SJCRH30 (cell line): Measurements from ENCODE around the gene SLC5A8. TPM values are rescaled to one million over a fixed set of nuclear protein-coding genes. Genes with fewer than 3 reads are reported as not detected.

Experiments used
- DNase-seq, 2 experiments: peaks; one replicate each; pipeline ENCODE4 v3.0.0-alpha.2; 2015 to 2020
- H3K27ac ChIP-seq: fragments of 250-450 bp; sonication (Bioruptor Pico); 2 replicates; pipeline ENCODE4 v1.5.1; 2020; ENCODE audit warnings: mild to moderate bottlenecking, moderate library complexity
- H3K27me3 ChIP-seq: fragments of 250-450 bp; sonication (Bioruptor Pico); 2 replicates; pipeline ENCODE4 v1.5.1; 2020; ENCODE audit warnings: mild to moderate bottlenecking, moderate library complexity
- H3K36me3 ChIP-seq: fragments of 250-450 bp; sonication (Bioruptor Pico); 2 replicates; pipeline ENCODE4 v1.5.1; 2020; ENCODE audit warnings: mild to moderate bottlenecking, moderate library complexity
- H3K4me1 ChIP-seq: fragments of 250-450 bp; sonication (Bioruptor Pico); 2 replicates; pipeline ENCODE4 v1.5.1; 2020; ENCODE audit warnings: mild to moderate bottlenecking, moderate library complexity
- H3K4me3 ChIP-seq: fragments of 250-450 bp; sonication (Bioruptor Pico); 2 replicates; pipeline ENCODE4 v1.5.1; 2020; ENCODE audit warnings: mild to moderate bottlenecking, moderate library complexity
- H3K9me3 ChIP-seq: fragments of 250-450 bp; sonication (Bioruptor Pico); replicated peaks from 2 replicates; pipeline ENCODE4 v1.5.1; 2020; ENCODE audit warnings: mild to moderate bottlenecking, moderate library complexity
- total RNA-seq: library from RNA; depleted of rRNA; stranded (reverse); fragments of >200 nt; shearing (Covaris generic); gene quantifications from 2 replicates; pipeline ENCODE4 v1.2.3, GENCODE V29; 2014; rRNA removed

Gene SLC5A8
- total RNA-seq: not detected in 2 replicates

GRCh38 chr12:101209319-101210302 lies at the start of gene SLC5A8:
Gene SLC5A8 (minus strand): TSS chr12:101210238. CDS start chr12:101209848, 390 bp downstream.
- Histone ChIP-seq H3K36me3 (no peaks in the 10 kb centered on the region), H3K27me3 (no peaks in the 10 kb centered on the region), H3K9me3 (no peaks in the 10 kb centered on the region), H3K4me3 (no peak within 1 kb of the TSS), H3K4me1 (no peaks in the 10 kb centered on the region), H3K27ac (no peak within 1 kb of the TSS)
- DNase-seq: no peak

DNA sequence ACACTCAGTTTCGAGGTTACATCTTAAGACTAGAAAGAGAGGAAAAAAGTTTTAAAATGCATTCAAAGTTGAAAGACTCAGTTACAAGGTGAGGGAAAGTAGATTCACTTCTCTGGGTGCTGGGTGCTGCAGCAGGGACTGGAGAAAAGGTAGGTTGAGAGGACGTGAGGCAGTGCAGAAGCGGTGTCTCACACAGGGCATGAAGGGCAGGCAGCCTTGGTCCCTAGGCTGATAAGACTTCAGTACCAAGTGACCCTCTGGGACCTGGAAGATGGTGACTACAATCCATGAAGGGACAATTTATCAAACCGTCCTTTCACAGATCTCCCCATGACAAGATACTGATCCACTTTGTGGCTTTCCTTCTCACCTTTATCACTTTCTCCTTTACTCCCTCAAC lies 47.3 kb upstream of the SLC5A8 start:
- DNase-seq: no peak
- Histone ChIP-seq H3K27me3 (no peaks in the 10 kb centered on the region), H3K36me3 (no peaks in the 10 kb centered on the region), H3K9me3 (no peaks in the 10 kb centered on the region), H3K4me3 (no peak overlapping the region), H3K27ac (no peak overlapping the region), H3K4me1 (no peaks in the 10 kb centered on the region)

- no peaks in the 10 kb centered on the region for H3K27me3 ChIP-seq
- H3K9me3 ChIP-seq: no peaks in the 10 kb centered on the region
- H3K36me3 ChIP-seq: no peaks in the 10 kb centered on the region
- H3K27ac ChIP-seq: no peak overlapping the region
- H3K4me1 ChIP-seq: no peaks in the 10 kb centered on the region
- no peak overlapping the region for H3K4me3 ChIP-seq
- no peak for DNase-seq
Observed at GRCh38 chr12:101256266-101256665, 46.2 kb upstream of the SLC5A8 start.

- Histone ChIP-seq H3K4me3 (no peak overlapping the region), H3K9me3 (no peaks in the 10 kb centered on the region), H3K36me3 (no peaks in the 10 kb centered on the region), H3K27ac (no peak overlapping the region), H3K4me1 (no peaks in the 10 kb centered on the region), H3K27me3 (no peaks in the 10 kb centered on the region)
- DNase-seq: no peak
Observed at GRCh38 chr12:101243616-101244015, 33.6 kb upstream of the SLC5A8 start.

- Histone ChIP-seq H3K36me3 (no peaks in the 10 kb centered on the region), H3K9me3 (no peaks in the 10 kb centered on the region), H3K27ac (no peak overlapping the region), H3K4me3 (no peak overlapping the region), H3K27me3 (no peaks in the 10 kb centered on the region), H3K4me1 (no peaks in the 10 kb centered on the region)
- DNase-seq: no peak
Observed at GRCh38 chr12:101243074-101243473, 33.0 kb upstream of the SLC5A8 start.

DNA sequence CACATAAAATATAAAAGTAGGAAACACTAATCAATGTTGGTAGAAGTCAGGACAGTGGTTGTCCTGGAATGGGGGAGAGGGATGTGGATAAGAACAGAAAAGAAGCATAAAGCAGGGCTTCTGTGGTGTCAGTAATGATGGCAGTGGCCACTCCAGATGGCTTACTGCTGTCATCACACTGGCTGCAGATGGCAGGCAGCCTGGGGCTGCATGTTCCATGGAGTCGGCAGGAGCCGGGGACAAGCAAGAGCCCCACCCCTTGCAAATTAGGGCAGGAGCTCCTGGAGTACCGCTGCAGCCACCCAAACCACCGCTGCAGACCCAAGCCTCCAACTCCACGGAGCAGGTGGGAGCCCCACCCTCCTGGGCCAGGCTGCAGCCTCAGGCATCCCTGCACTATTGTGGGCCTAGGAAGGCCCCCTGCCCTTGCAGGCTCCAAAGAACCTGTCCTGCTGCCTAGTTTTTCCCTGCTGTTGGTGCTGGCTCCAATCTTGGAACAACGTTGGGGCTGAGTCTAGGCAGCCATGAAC lies 28.8 kb upstream of the SLC5A8 start:
- no peaks in the 10 kb centered on the region for H3K4me1 ChIP-seq
- H3K36me3 ChIP-seq: no peaks in the 10 kb centered on the region
- H3K4me3 ChIP-seq: no peak overlapping the region
- no peaks in the 10 kb centered on the region for H3K9me3 ChIP-seq
- H3K27me3 ChIP-seq: no peaks in the 10 kb centered on the region
- H3K27ac ChIP-seq: no peak overlapping the region
- no peak for DNase-seq

- no peaks in the 10 kb centered on the region for H3K36me3 ChIP-seq
- DNase-seq: no peak
- no peak overlapping the region for H3K27ac ChIP-seq
- no peaks in the 10 kb centered on the region for H3K4me1 ChIP-seq
- H3K9me3 ChIP-seq: no peaks in the 10 kb centered on the region
- no peaks in the 10 kb centered on the region for H3K27me3 ChIP-seq
- H3K4me3 ChIP-seq: no peak overlapping the region
Observed at GRCh38 chr12:101238306-101238705, 28.3 kb upstream of the SLC5A8 start.

GRCh38 chr12:101235686-101236085 lies 25.6 kb upstream of the SLC5A8 start:
- H3K4me1 ChIP-seq: no peaks in the 10 kb centered on the region
- no peak overlapping the region for H3K27ac ChIP-seq
- H3K4me3 ChIP-seq: no peak overlapping the region
- no peaks in the 10 kb centered on the region for H3K9me3 ChIP-seq
- no peaks in the 10 kb centered on the region for H3K27me3 ChIP-seq
- no peak for DNase-seq
- no peaks in the 10 kb centered on the region for H3K36me3 ChIP-seq

DNA sequence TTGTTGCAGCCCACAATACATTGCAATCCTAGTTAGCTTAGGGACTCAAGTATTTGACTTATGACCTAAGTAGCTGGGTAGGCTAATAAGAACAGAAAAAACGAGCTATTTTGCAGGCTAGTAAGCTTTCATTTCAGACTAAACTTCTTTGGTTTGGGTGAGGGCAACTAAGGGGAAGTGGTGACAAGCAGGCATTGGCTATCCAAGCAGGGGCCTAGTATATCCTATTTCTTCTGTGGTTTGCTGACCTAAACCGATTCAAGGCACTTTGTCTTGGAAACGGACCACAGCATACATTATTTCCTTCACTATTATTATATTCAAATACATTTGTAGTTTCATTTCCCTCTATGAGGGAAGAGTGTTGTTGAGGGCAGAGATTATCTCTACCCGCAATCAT lies 21.6 kb upstream of the SLC5A8 start:
- H3K27ac ChIP-seq: no peak overlapping the region
- no peaks in the 10 kb centered on the region for H3K27me3 ChIP-seq
- H3K9me3 ChIP-seq: no peaks in the 10 kb centered on the region
- H3K36me3 ChIP-seq: no peaks in the 10 kb centered on the region
- no peak overlapping the region for H3K4me3 ChIP-seq
- no peaks in the 10 kb centered on the region for H3K4me1 ChIP-seq
- peak in 1 of 2 experiments; percentile 5 for DNase-seq

DNA sequence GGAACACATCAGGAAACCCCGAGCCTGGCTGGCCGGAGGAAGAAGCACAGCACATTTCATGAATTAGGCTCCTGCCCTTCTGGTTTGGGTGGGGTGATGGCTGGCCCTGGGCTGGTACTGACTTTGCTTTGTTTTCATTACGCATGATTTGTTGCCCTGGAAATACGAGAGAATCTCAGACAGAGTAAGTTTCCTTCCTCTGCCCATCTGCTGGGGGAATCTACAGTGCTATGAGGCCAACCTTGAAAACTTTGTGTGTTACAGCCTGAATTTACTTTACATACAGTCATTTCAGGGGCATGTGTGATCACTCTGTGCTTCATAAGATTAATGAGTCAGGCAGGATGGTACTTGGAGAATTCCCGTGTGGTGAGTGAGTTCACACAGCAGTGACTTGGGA lies 20.5 kb upstream of the SLC5A8 start:
- no peaks in the 10 kb centered on the region for H3K27me3 ChIP-seq
- no peak overlapping the region for H3K4me3 ChIP-seq
- no peak overlapping the region for H3K27ac ChIP-seq
- no peaks in the 10 kb centered on the region for H3K4me1 ChIP-seq
- no peaks in the 10 kb centered on the region for H3K9me3 ChIP-seq
- DNase-seq: peak in 1 of 2 experiments; percentile 5
- no peaks in the 10 kb centered on the region for H3K36me3 ChIP-seq

- Histone ChIP-seq H3K27ac (no peak overlapping the region), H3K4me1 (no peaks in the 10 kb centered on the region), H3K9me3 (no peaks in the 10 kb centered on the region), H3K36me3 (no peaks in the 10 kb centered on the region), H3K4me3 (no peak overlapping the region), H3K27me3 (no peaks in the 10 kb centered on the region)
- no peak for DNase-seq
Observed at GRCh38 chr12:101229841-101230241, 19.8 kb upstream of the SLC5A8 start.

- Histone ChIP-seq H3K9me3 (no peaks in the 10 kb centered on the region), H3K27ac (no peak overlapping the region), H3K4me3 (no peak overlapping the region), H3K27me3 (no peaks in the 10 kb centered on the region), H3K36me3 (no peaks in the 10 kb centered on the region), H3K4me1 (no peaks in the 10 kb centered on the region)
- no peak for DNase-seq
Observed at GRCh38 chr12:101221301-101221700, 11.3 kb upstream of the SLC5A8 start.

DNA sequence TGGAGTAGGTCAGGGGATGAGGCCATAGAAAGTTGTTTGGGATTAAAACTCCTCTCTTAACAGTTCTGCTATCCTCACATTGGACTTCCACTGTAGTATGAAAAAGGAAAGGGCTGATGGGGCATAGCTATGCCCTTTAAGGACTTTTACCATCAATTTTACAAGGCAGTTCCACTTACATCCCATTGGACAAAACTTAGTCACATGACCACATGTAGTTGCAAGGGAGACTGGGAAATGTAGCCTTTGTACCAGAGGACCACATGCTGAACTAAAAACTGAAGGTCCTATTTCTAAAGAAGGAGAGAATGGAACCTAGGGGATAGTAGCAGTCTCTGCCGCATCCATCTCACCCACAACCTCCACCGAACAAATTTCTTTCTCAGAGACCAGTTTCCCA lies 6.8 kb upstream of the SLC5A8 start:
- no peaks in the 10 kb centered on the region for H3K27me3 ChIP-seq
- H3K36me3 ChIP-seq: no peaks in the 10 kb centered on the region
- H3K4me3 ChIP-seq: no peak overlapping the region
- DNase-seq: no peak
- H3K4me1 ChIP-seq: no peaks in the 10 kb centered on the region
- no peak overlapping the region for H3K27ac ChIP-seq
- no peaks in the 10 kb centered on the region for H3K9me3 ChIP-seq

- no peaks in the 10 kb centered on the region for H3K36me3 ChIP-seq
- no peak for DNase-seq
- no peaks in the 10 kb centered on the region for H3K27me3 ChIP-seq
- H3K9me3 ChIP-seq: no peaks in the 10 kb centered on the region
- no peak overlapping the region for H3K27ac ChIP-seq
- no peaks in the 10 kb centered on the region for H3K4me1 ChIP-seq
- H3K4me3 ChIP-seq: no peak overlapping the region
Observed at GRCh38 chr12:101207086-101207780, 2.8 kb downstream of the SLC5A8 start.
